PC-3 (cell line): ENCODE results near the gene NKX6-1. TPM values are rescaled to one million over a fixed set of nuclear protein-coding genes. Genes with fewer than 3 reads are reported as not detected.

Experiments used
- ATAC-seq: fragments of 200-7000 bp; cut with Tn5 transposase; 2 replicates; pipeline ENCODE4 v1.9.1; 2020; ENCODE audit warnings: mild to moderate bottlenecking, moderate library complexity
- BruUV-seq: library from RNA; stranded (reverse); fragments of 400-500 nt; replicated peaks from 2 replicates; lab custom pipeline; 2021; lab: Mats Ljungman, UMichigan
- CTCF ChIA-PET: fragments of 300-600 bp; sonication (Branson Sonifier 250); formaldehyde crosslinking; loops from one replicate; lab custom pipeline; 2022; ENCODE audit warnings: antibody characterized with exemption; lab: Charles Lee
- POLR2A ChIA-PET: fragments of 300-600 bp; sonication (Branson Sonifier 250); formaldehyde crosslinking; loops from one replicate; lab custom pipeline; 2022; ENCODE audit warnings: antibody characterized with exemption; ENCODE audit not compliant: unreplicated experiment; lab: Charles Lee
- DNase-seq: peaks from one replicate; pipeline ENCODE4 v3.0.0-alpha.2; 2015
- H2AFZ ChIP-seq: fragments of 300-600 bp; sonication (generic); 2 replicates; pipeline ENCODE4 v1.6.0; 2016; ENCODE audit warnings: antibody characterized with exemption, low read length
- H3F3A ChIP-seq: fragments of 300-600 bp; sonication (generic); one replicate; pipeline ENCODE4 v1.6.0; 2017; ENCODE audit warnings: antibody characterized with exemption, low read length, control low read depth, mild to moderate bottlenecking; ENCODE audit not compliant: unreplicated experiment
- H3K27ac ChIP-seq: fragments of 300-600 bp; sonication (generic); 2 replicates; pipeline ENCODE4 v1.5.1; 2016; ENCODE audit warnings: mild to moderate bottlenecking, low read length
- H3K27me3 ChIP-seq: fragments of 300-600 bp; sonication (generic); 2 replicates; pipeline ENCODE4 v1.6.1; 2016; ENCODE audit warnings: low read length, mixed read lengths
- H3K36me3 ChIP-seq: fragments of 300-600 bp; sonication (generic); 2 replicates; pipeline ENCODE4 v1.6.1; 2016; ENCODE audit warnings: low read depth, mixed run types, low read length, mixed read lengths
- H3K4me1 ChIP-seq: fragments of 300-600 bp; sonication (generic); 2 replicates; pipeline ENCODE4 v1.5.1; 2016; ENCODE audit warnings: low read length; ENCODE audit not compliant: insufficient read depth
- H3K4me2 ChIP-seq: fragments of 300-600 bp; sonication (generic); 2 replicates; pipeline ENCODE4 v1.6.0; 2016; ENCODE audit warnings: low read length
- H3K4me3 ChIP-seq: fragments of 300-600 bp; sonication (generic); 2 replicates; pipeline ENCODE4 v1.5.1; 2016; ENCODE audit warnings: mild to moderate bottlenecking, low read length, mixed read lengths
- H3K79me2 ChIP-seq: fragments of 300-600 bp; sonication (generic); 2 replicates; pipeline ENCODE4 v1.6.1; 2017; ENCODE audit warnings: low read length, mixed read lengths
- H3K9ac ChIP-seq: fragments of 300-600 bp; sonication (generic); 2 replicates; pipeline ENCODE4 v1.6.0; 2016; ENCODE audit warnings: mild to moderate bottlenecking, low read length
- H3K9me2 ChIP-seq: fragments of 300-600 bp; sonication (generic); replicated peaks from 2 replicates; pipeline ENCODE4 v1.6.1; 2016; ENCODE audit warnings: mixed run types, low read length, mixed read lengths
- H3K9me3 ChIP-seq: fragments of 300-600 bp; sonication (generic); 2 replicates; pipeline ENCODE4 v1.6.1; 2016; ENCODE audit warnings: low read length, mixed read lengths
- H4K20me1 ChIP-seq: fragments of 300-600 bp; sonication (generic); 2 replicates; pipeline ENCODE4 v1.6.1; 2016; ENCODE audit warnings: low read length, mixed read lengths
- CTCF ChIP-seq: fragments of 300-600 bp; sonication (generic); conservative IDR thresholded peaks from 2 replicates; pipeline ENCODE4 v1.5.1; 2017; ENCODE audit warnings: antibody characterized with exemption, low read depth, mild to moderate bottlenecking, low read length
- EZH2 ChIP-seq: fragments of 300-600 bp; sonication (generic); IDR thresholded peaks from one replicate; pipeline ENCODE4 v1.6.1; 2017; ENCODE audit warnings: antibody characterized with exemption, mild to moderate bottlenecking, low read length; ENCODE audit not compliant: unreplicated experiment
- EZH2phosphoT487 ChIP-seq: fragments of 300-600 bp; sonication (generic); IDR thresholded peaks from 2 replicates; pipeline ENCODE4 v1.6.1; 2018; ENCODE audit warnings: mild to moderate bottlenecking, antibody characterized with exemption, low read length, borderline replicate concordance
- intact Hi-C: fragments of 100-400 bp; cut with micrococcal nuclease; formaldehyde crosslinking; loops from 2 replicates; pipeline ENCODE4 v1.9.0; 2023
- total RNA-seq: library from RNA; depleted of rRNA; stranded (reverse); fragments of >200 nt; gene quantifications from 2 replicates; pipeline ENCODE4 v1.2.3, GENCODE V29; 2014

NKX6-1 gene
- total RNA-seq, 1 experiment from 2014 or later: 0.62 TPM

DNA sequence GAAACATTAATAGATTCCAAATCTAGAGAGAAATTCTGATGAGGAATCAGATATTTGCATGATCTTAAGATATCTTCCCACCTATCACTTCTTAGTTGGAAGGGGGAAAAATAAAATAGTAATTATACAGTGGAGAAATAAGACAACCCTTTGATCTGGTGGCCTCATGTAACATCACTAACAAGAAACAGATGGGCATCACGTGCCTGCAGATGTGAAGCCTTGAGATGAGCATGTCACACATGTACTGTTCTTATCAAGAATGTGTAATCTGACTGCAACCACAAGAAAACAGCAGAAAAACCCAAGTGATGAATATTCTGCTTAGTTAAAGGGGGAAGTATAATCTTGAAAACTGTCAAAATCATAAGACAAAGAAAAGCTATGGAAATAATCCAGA, 31.4 kb upstream of the NKX6-1 start:
- peak overlapping the region; percentile 55 for H3K4me2 ChIP-seq
- no peaks in the 10 kb centered on the region for H3K9me2 ChIP-seq
- no peaks in the 10 kb centered on the region for H3K79me2 ChIP-seq
- no peaks in the 10 kb centered on the region for H3F3A ChIP-seq
- POLR2A ChIA-PET: no interaction called here
- no peak for ATAC-seq
- intact Hi-C loops: no loop called here
- H3K27ac ChIP-seq: peak overlapping the region; percentile 31
- H3K9me3 ChIP-seq: no peaks in the 10 kb centered on the region
- DNase-seq: no peak
- H3K27me3 ChIP-seq: no peaks in the 10 kb centered on the region
- TF ChIP-seq CTCF: no peak
- no peak overlapping the region for H2AFZ ChIP-seq
- H3K9ac ChIP-seq: no peak overlapping the region
- BruUV-seq: no TSS peak
- no peak overlapping the region for H3K4me3 ChIP-seq
- no peaks in the 10 kb centered on the region for H3K36me3 ChIP-seq
- CTCF ChIA-PET: interaction anchor here (1.0 kb wide), 1 partner anchor 27 kb away, joined by 4 read pairs; no protein-coding TSS in a partner anchor
- no peaks in the 10 kb centered on the region for H4K20me1 ChIP-seq
- peaks cover 26% of the 10 kb centered on the region for H3K4me1 ChIP-seq

DNA sequence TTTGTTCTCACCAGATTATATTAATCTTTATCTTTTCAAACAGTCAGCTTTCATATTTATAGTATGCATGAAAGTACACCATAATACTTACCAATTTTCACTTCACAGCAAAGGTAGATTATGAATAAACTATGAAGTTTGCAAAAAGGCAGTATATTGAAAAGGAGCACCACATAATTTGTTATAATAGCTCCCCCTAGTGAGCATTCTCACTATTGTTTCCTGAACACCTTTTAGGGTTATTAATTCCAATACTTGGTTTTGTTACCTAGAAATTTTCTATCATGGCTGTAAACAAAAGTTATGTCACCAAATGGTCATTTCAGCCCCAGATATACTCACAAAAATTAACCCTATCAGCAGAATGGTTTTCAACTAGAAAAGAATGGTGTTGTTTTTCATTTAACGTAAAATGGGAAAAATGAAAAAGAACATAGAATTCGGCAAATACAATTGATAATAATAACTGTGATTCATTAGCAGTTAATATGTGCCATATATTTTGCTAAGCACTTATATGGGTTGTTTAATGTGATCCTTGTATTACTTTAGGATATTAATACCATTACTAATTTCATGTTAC, 30.2 kb upstream of the NKX6-1 start:
- Histone ChIP-seq H3K36me3 (no peaks in the 10 kb centered on the region), H3K4me3 (no peak overlapping the region), H3K27me3 (no peaks in the 10 kb centered on the region), H2AFZ (no peak overlapping the region), H3K9me3 (no peaks in the 10 kb centered on the region), H3K4me1 (peaks cover 26% of the 10 kb centered on the region), H4K20me1 (no peaks in the 10 kb centered on the region), H3K27ac (no peak overlapping the region), H3K4me2 (no peak overlapping the region), H3F3A (no peaks in the 10 kb centered on the region), H3K79me2 (no peaks in the 10 kb centered on the region), H3K9ac (no peak overlapping the region), H3K9me2 (no peaks in the 10 kb centered on the region)
- intact Hi-C loops: no loop called here
- POLR2A ChIA-PET: no interaction called here
- ATAC-seq (no peak), DNase-seq (peak; percentile 65)
- CTCF ChIA-PET: interaction anchor here (0.6 to 0.7 kb wide), 2 partner anchors 30 to 174 kb away, joined by 3 read pairs; no protein-coding TSS in a partner anchor
- TF ChIP-seq EZH2phosphoT487 (no peak), CTCF (peak; percentile 79), EZH2 (no peak)
- BruUV-seq: no TSS peak

DNA sequence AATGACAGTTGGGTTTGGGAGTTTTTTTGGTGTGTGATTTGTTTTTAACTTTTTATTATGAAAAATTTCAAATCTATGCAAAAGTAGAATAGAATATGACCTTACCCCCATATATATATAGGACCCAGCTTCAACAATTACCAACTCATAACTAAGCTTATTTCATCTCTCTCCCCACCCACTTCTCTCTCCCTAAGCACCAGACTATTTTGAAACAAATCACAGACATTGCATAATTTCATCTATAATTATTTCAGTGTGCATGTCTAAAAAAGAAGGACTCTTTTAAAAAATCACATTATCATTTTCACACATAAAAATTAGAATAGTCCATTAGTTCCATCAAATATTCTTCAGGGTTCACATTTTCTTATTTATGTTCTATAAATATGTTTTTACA, 28.3 kb upstream of the NKX6-1 start:
- no peaks in the 10 kb centered on the region for H3K9me2 ChIP-seq
- H3K27ac ChIP-seq: no peak overlapping the region
- ATAC-seq (no peak), DNase-seq (no peak)
- BruUV-seq: no TSS peak
- H3K79me2 ChIP-seq: no peaks in the 10 kb centered on the region
- H3K36me3 ChIP-seq: no peaks in the 10 kb centered on the region
- intact Hi-C loops: no loop called here
- TF ChIP-seq EZH2phosphoT487 (no peak), CTCF (no peak)
- peaks cover 26% of the 10 kb centered on the region for H3K4me1 ChIP-seq
- no peaks in the 10 kb centered on the region for H4K20me1 ChIP-seq
- H3K9ac ChIP-seq: no peak overlapping the region
- no peaks in the 10 kb centered on the region for H3F3A ChIP-seq
- ChIA-PET CTCF (no interaction called here), POLR2A (no interaction called here)
- H3K4me3 ChIP-seq: no peak overlapping the region
- H3K4me2 ChIP-seq: no peak overlapping the region
- no peaks in the 10 kb centered on the region for H3K9me3 ChIP-seq
- H3K27me3 ChIP-seq: no peaks in the 10 kb centered on the region
- no peak overlapping the region for H2AFZ ChIP-seq
